Endometrial microvascular endothelial cells (primary cell): ENCODE measurements around the gene ARL16. TPM values are rescaled to one million over a fixed set of nuclear protein-coding genes. Genes with fewer than 3 reads are reported as not detected.
"Not testable (repeated sequence)": the region's sequence is repeated elsewhere in the genome, so short reads cannot be mapped to it uniquely, and the experiment has no call there.

Source experiments
- in situ Hi-C: cut with HindIII; loops from 2 replicates; pipeline ENCODE4 v1.10.0; 2017; ENCODE audit warnings: low sequenced_read_pairs, low pct_unique_long_range_greater_than_20kb; ENCODE audit errors: inconsistent ontology term
- total RNA-seq: library from RNA; depleted of rRNA; stranded (reverse); fragments of >200 nt; gene quantifications from one replicate; pipeline ENCODE4 v1.2.3, GENCODE V29; 2015; ENCODE audit errors: inconsistent ontology term

Gene ARL16
- total RNA-seq, 1 donor from 2014 or later = 30.3 TPM

DNA sequence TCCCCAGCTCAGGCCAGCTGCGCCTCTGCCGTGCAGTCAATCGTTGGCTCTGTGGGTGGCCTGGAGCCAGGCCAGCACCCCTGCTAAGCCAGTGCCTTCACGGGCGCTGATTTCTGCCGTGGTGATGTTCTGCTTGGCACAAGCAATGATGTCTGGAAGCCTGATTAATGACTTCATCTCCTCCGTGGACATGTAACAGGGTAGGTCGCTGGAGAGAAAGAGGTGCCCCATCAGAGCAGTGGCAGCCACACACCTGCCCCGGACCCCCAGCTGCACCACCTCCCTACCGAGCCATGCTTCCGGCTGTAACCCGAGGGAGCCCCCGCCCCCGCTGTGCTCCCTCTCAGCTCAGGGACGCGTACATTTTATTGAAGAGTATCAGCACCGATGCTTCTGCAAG lies 1.9 kb downstream of the ARL16 start:
- in situ Hi-C loops = no loop called here

DNA sequence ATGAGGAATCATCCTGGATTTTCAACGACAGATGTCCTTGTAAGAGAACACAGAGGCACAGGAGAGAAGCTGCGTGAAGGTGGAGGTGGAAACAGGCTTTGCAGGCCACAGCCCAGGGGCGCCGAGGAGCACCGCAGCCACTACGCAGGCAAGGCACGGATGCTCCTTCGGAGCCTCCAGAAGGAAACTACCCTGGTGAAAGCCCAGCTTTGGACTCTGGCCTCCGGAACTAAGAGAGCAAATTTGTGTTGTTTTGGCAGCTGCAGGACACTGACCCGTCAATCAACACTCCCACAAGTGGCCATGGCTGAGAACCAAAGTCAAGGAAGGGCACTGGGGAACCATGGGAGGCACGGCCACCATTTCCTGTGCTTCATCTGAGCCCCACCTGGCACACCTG lies 3.4 kb downstream of the ARL16 start:
- in situ Hi-C loops = no loop called here

DNA sequence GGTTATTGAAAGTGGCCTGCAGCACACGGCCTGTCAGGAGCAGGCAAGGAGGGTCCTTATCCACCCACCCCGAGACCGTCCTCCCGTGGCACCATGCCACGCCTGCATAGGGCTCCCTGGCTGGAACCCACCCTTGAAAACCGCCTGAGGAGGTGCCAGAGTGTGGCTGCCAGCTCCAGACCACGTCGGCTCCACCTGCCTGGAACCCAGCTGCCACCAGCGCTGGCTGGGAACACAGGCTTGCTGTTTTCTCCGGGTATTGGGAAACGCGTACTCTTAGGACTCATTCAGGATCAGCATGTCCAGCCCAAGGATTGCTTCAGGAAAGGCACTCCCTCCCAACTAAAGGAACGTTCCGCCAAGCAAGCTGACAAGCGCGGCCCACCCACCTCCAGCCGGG lies 6.7 kb downstream of the ARL16 start:
- in situ Hi-C loops = no loop called here

GRCh38 chr17:81675515-81676221 lies 7.9 kb downstream of the ARL16 start:
- in situ Hi-C loops = not testable (repeated sequence)

GRCh38 chr17:81673561-81674258 lies 9.9 kb downstream of the ARL16 start:
- in situ Hi-C loops = no loop called here

DNA sequence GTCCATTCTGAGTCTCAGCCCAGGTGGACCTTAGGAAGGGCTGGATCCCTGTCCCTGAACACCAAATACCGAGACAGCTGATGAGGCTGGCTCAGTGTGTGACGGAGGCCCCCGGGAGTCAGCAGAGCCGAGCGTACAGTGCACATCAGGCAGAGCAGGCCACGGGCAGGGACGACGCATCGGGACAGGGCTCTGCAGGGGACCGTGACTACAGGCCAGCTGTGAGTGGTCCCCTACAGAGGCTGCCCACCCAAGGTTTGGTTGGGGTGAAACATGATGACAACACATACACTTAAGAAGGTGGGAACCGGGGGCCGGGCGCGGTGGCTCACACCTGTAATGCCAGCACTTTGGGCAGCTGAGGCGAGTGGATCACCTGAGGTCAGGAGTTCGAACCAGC lies 10.6 kb downstream of the ARL16 start:
- in situ Hi-C loops = no loop called here

DNA sequence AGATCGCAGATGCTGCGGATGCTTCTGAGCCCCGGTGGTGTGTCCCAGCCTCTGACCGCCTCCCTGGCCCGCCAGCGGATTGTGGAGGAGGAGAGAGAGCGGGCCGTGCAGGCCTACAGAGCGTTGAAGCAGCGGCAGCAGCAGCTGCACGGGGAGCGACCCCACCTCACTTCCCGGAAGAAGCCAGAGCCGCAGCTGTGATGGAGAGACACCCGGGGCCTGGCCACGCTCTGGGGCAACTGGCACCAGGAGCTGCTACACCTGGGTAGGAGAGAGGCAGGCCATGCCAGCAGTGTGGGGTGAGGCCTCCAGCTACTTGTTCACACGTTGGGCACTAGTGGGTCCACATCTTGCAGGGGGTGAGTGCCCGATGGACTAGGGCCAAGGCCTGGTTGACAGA lies 11.1 kb downstream of the ARL16 start:
- in situ Hi-C loops = no loop called here

- in situ Hi-C loops = no loop called here
Measured at GRCh38 chr17:81667754-81668153, 15.8 kb downstream of the ARL16 start.

DNA sequence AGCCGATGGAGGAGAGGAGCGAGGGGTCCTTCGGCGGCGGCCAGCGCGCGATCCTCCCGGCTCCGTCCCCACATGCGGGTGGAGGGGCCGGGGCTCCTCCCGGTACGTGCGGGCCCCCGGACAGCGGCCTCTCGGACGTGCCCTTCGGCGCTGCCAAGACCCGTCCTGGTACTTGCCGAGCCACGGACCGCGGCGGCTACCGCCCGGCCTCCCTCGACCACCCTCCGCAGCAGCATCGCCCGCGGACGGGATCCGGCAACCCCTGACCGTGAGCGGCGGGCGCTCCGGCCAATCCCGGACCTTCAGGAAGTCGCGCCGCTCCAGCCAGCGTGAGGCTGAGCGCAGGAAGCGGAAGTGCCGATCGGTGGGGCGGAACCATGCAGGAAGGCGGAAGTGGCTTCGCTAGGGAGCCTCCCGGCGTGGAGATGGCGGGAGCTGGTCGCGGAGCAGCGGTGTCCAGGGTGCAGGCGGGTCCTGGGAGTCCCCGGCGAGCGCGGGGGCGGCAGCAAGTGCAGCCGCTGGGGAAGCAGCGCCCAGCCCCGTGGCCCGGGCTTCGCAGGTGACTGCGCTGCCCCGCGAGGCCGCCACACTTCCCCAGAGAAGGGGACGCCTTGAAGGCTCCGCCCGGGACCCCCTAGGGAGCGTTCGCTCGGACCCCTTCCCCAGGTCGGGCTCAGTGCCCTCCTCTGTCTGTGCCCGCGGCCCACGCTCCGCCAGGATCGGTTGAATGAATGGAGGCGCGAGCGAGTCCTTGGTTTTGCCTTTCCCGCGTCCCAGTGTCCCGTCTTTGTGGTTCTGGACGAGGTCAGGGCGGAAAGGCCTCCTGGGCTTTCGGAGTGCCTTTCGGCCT lies 17.0 kb downstream of the ARL16 start, which contains the start of the genes CCDC137 and OXLD1:
Gene CCDC137, plus strand, starts transcription at position 396 of the 850 bp plus-strand sequence. Its CDS starts 30 bp downstream, at position 426.
Gene OXLD1, minus strand, starts transcription at position 264 of the 850 bp plus-strand sequence. Its CDS starts 28 bp downstream, at position 236.
- in situ Hi-C loops = no loop called here

GRCh38 chr17:81666092-81666341 lies 17.6 kb downstream of the ARL16 start:
- in situ Hi-C loops = no loop called here

- in situ Hi-C loops = no loop called here
Measured at GRCh38 chr17:81665205-81666091, 18.1 kb downstream of the ARL16 start.

- in situ Hi-C loops = no loop called here
Measured at GRCh38 chr17:81664051-81664470, 19.5 kb downstream of the ARL16 start.

DNA sequence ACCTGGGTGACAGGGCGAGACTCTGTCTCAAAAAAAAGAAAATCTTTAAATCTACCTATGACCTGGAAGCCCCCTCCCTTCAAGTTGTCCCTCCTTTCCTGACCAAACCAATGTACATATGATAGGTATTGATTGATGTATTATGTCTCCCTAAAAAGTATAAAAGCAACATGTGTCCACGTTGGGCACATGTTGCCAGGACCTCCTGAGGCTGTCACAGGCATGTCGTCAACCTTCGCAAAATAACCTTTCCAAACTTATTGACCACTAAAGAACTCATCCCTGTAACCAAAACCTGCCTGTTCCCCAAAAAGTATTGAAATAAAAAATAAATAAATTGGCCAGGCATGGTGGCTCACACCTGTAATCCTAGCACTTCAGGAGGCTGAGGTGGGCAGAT lies 21.6 kb downstream of the ARL16 start:
- in situ Hi-C loops = no loop called here

DNA sequence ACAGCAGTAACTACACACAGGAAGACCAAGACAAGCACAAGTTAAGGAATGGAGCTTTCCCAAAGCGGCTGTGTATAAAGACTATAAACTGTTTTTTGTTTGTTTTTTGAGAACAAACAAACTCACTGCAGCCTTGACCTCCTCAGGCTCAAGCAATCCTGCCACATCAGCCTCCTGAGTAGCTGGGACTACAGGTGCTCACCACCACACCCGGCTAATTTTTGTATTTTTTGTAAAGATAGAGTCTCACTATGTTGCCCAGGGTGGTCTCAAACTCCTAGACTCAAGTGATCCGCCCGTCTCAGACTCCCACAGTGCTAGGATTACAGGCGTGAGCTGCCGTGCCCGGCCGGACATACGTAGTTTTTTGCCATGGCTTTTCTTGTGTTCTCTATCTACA lies 23.2 kb downstream of the ARL16 start:
- in situ Hi-C loops = no loop called here

DNA sequence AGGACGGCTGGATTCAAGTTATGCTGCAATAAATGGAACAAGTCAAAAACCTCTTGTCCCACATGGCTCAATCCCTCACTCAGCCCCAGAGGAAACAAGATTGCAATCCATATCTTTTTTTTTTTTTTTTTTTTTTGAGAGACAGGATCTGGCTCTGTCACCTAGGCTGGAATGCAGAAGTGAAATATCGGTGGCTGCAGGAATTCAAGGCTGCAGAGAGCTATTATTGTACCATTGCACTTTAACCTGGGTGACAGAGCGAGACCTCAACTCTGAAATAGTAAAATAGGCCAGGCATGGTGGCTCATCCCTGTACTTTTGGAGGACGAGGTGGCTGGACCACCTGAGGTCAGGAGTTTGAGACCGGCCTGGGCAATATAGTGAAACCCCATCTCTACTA lies 24.6 kb downstream of the ARL16 start:
- in situ Hi-C loops = no loop called here

DNA sequence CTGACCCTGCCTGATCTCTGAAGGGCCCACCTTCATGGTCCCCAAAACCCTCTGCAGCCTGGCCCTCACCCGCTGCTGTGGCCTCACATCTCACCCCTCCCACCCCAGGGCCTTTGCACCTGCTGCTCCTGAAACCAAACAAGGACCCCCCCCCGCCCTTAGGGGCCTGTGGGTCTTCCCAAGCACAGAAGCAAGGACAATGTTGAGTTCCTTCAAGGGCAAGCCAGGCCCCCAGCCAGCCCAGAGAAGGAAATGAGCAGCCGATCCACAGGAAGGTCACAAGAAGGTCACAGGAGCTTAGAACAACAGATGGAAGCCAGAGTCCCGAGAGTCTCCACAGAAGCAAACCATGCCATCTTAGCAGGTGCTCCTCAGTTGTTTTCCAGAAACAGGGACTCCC lies 26.8 kb downstream of the ARL16 start:
- in situ Hi-C loops = no loop called here

GRCh38 chr17:81656118-81656743 lies 27.4 kb downstream of the ARL16 start, which contains the start of gene PDE6G:
Gene PDE6G (minus strand): TSS chr17:81656542. CDS start chr17:81653305, 3,237 bp downstream.
- in situ Hi-C loops = no loop called here

- in situ Hi-C loops = no loop called here
Measured at GRCh38 chr17:81655378-81656117, 28.0 kb downstream of the ARL16 start.
